ENCODE measurements around the gene TNNT3. TPM values are rescaled to one million over a fixed set of nuclear protein-coding genes. Genes with fewer than 3 reads are reported as not detected.

The TNNT3 gene
- total RNA-seq, 1 experiment from 2014 or later: not detected

- Histone ChIP-seq H3K9me3 (ENCODE audit: low read length) (no peaks in the 10 kb centered on the region), H3K4me3 (ENCODE audit: low read length) (no peak overlapping the region), H3K9ac (ENCODE audit: low read length) (no peak overlapping the region), H3K4me2 (ENCODE audit: low read length) (no peak overlapping the region), H3K9me2 (replicated peaks; ENCODE audit: low read length) (no peaks in the 10 kb centered on the region), H3K27me3 (ENCODE audit: low read length) (no peaks in the 10 kb centered on the region), H3K79me2 (ENCODE audit: low read length) (no peaks in the 10 kb centered on the region), H2AFZ (ENCODE audit: low read length) (no peak overlapping the region), H4K20me1 (ENCODE audit: low read length) (no peaks in the 10 kb centered on the region), H3K27ac (ENCODE audit: low read length) (no peak overlapping the region), H3F3A (ENCODE audit: low read length, unreplicated experiment) (no peaks in the 10 kb centered on the region), H3K4me1 (ENCODE audit: insufficient read depth, low read length) (no peaks in the 10 kb centered on the region), H3K36me3 (ENCODE audit: low read depth, low read length) (no peaks in the 10 kb centered on the region)
- ChIA-PET CTCF (no interaction called here), POLR2A (ENCODE audit: unreplicated experiment) (no interaction called here)
- intact Hi-C loops (cut with micrococcal nuclease): loop anchor here (10.0 kb wide), 1 partner anchor 55 kb away; the partner anchor contains the start of gene PRR33
- DNase-seq (no peak), ATAC-seq (no peak)
- no TSS peak for BruUV-seq (replicated peaks)
- TF ChIP-seq EZH2 (IDR thresholded peaks at IDR 0.05; ENCODE audit: low read length, unreplicated experiment): no peak
- no peak for TF ChIP-seq CTCF (conservative IDR thresholded peaks at IDR 0.05; ENCODE audit: low read depth, low read length)
- TF ChIP-seq EZH2phosphoT487 (IDR thresholded peaks at IDR 0.05; ENCODE audit: borderline replicate concordance, low read length): no peak
Measured at GRCh38 chr11:1949922-1950321, 30.4 kb downstream of the TNNT3 start.

GRCh38 chr11:1952806-1953482 is 33.4 kb downstream of the TNNT3 start:
- Histone ChIP-seq H3F3A (ENCODE audit: low read length, unreplicated experiment) (no peaks in the 10 kb centered on the region), H3K27me3 (ENCODE audit: low read length) (no peaks in the 10 kb centered on the region), H3K9me2 (replicated peaks; ENCODE audit: low read length) (no peaks in the 10 kb centered on the region), H3K4me3 (ENCODE audit: low read length) (no peak overlapping the region), H4K20me1 (ENCODE audit: low read length) (no peaks in the 10 kb centered on the region), H3K4me1 (ENCODE audit: insufficient read depth, low read length) (no peaks in the 10 kb centered on the region), H3K9ac (ENCODE audit: low read length) (no peak overlapping the region), H3K4me2 (ENCODE audit: low read length) (no peak overlapping the region), H3K36me3 (ENCODE audit: low read depth, low read length) (no peaks in the 10 kb centered on the region), H3K9me3 (ENCODE audit: low read length) (no peaks in the 10 kb centered on the region), H2AFZ (ENCODE audit: low read length) (no peak overlapping the region), H3K79me2 (ENCODE audit: low read length) (no peaks in the 10 kb centered on the region), H3K27ac (ENCODE audit: low read length) (no peak overlapping the region)
- intact Hi-C loops (cut with micrococcal nuclease): no loop called here
- TF ChIP-seq EZH2 (IDR thresholded peaks at IDR 0.05; ENCODE audit: low read length, unreplicated experiment): no peak
- no peak for TF ChIP-seq EZH2phosphoT487 (IDR thresholded peaks at IDR 0.05; ENCODE audit: borderline replicate concordance, low read length)
- no peak for TF ChIP-seq CTCF (conservative IDR thresholded peaks at IDR 0.05; ENCODE audit: low read depth, low read length)
- no TSS peak for BruUV-seq (replicated peaks)
- DNase-seq (no peak), ATAC-seq (no peak)
- POLR2A ChIA-PET (ENCODE audit: unreplicated experiment): no interaction called here
- CTCF ChIA-PET: no interaction called here

GRCh38 chr11:1953489-1954266 is 34.2 kb downstream of the TNNT3 start:
- no peaks in the 10 kb centered on the region for H3K4me1 ChIP-seq (ENCODE audit: insufficient read depth, low read length)
- no peaks in the 10 kb centered on the region for H3K36me3 ChIP-seq (ENCODE audit: low read depth, low read length)
- no peaks in the 10 kb centered on the region for H3F3A ChIP-seq (ENCODE audit: low read length, unreplicated experiment)
- no peaks in the 10 kb centered on the region for H3K9me3 ChIP-seq (ENCODE audit: low read length)
- BruUV-seq (replicated peaks): no TSS peak
- H3K9me2 ChIP-seq (replicated peaks; ENCODE audit: low read length): no peaks in the 10 kb centered on the region
- ATAC-seq (0 out of 2 replicates have a peak, but pooled peaks have one; percentile 31), DNase-seq (no peak)
- TF ChIP-seq EZH2 (IDR thresholded peaks at IDR 0.05; ENCODE audit: low read length, unreplicated experiment) (no peak), EZH2phosphoT487 (IDR thresholded peaks at IDR 0.05; ENCODE audit: borderline replicate concordance, low read length) (no peak)
- no peaks in the 10 kb centered on the region for H4K20me1 ChIP-seq (ENCODE audit: low read length)
- no peaks in the 10 kb centered on the region for H3K79me2 ChIP-seq (ENCODE audit: low read length)
- H3K4me3 ChIP-seq (ENCODE audit: low read length): no peak overlapping the region
- no peak overlapping the region for H3K4me2 ChIP-seq (ENCODE audit: low read length)
- H3K9ac ChIP-seq (ENCODE audit: low read length): no peak overlapping the region
- H2AFZ ChIP-seq (ENCODE audit: low read length): no peak overlapping the region
- POLR2A ChIA-PET (ENCODE audit: unreplicated experiment): no interaction called here
- H3K27ac ChIP-seq (ENCODE audit: low read length): no peak overlapping the region
- CTCF ChIA-PET: no interaction called here
- intact Hi-C loops (cut with micrococcal nuclease): no loop called here
- no peaks in the 10 kb centered on the region for H3K27me3 ChIP-seq (ENCODE audit: low read length)
